OCI-LY7 (cell line): ENCODE measurements around the gene CHST7.

ENCODE experiments used
- EZH2phosphoT487 ChIP-seq: fragments of 200-600 bp; sonication (generic); IDR thresholded peaks from 2 replicates; pipeline ENCODE4 v1.6.1; 2018; ENCODE audit warnings: low read depth, borderline replicate concordance, mild to moderate bottlenecking, mixed run types, antibody characterized with exemption, low read length, moderate library complexity, mixed read lengths
- TF ChIP-seq, protein P1 (sequence below): fragments of 200-600 bp; sonication (generic); conservative IDR thresholded peaks from 2 replicates; pipeline ENCODE4 v1.5.1; 2014; ENCODE audit warnings: mild to moderate bottlenecking, antibody characterized with exemption, low read length, moderate library complexity, mixed read lengths

DNA sequence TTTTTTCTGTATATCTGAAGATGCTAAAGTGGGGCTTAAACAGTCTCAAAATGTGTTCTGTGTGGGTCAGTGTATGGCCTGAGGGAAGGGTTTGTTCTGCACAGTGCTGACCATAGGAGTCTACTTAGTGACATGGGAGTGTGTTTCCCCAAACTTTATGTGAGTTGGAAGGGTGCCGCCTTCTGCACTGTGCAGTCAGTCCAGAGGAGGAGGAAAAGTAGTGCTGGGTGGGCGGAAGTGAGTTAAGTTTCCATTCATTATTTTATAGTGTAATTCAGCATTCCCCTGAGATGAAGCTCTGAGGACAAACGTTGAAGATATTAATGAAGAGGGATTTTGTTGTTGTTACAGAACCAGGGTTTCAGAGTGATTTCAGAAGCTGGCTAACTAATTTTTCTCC, 2.9 kb downstream of the CHST7 start:
- no peak for TF ChIP-seq EZH2phosphoT487
- TF ChIP-seq, protein P1, sequence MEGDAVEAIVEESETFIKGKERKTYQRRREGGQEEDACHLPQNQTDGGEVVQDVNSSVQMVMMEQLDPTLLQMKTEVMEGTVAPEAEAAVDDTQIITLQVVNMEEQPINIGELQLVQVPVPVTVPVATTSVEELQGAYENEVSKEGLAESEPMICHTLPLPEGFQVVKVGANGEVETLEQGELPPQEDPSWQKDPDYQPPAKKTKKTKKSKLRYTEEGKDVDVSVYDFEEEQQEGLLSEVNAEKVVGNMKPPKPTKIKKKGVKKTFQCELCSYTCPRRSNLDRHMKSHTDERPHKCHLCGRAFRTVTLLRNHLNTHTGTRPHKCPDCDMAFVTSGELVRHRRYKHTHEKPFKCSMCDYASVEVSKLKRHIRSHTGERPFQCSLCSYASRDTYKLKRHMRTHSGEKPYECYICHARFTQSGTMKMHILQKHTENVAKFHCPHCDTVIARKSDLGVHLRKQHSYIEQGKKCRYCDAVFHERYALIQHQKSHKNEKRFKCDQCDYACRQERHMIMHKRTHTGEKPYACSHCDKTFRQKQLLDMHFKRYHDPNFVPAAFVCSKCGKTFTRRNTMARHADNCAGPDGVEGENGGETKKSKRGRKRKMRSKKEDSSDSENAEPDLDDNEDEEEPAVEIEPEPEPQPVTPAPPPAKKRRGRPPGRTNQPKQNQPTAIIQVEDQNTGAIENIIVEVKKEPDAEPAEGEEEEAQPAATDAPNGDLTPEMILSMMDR, result no peak
